ENCODE measurements around the gene SAAL1.

- TF ChIP-seq POLR2AphosphoS5 (IDR thresholded peaks at IDR 0.05) (no peak), POLR2A (IDR thresholded peaks at IDR 0.05; ENCODE audit: low read depth) (no peak), CTCF (IDR thresholded peaks at IDR 0.05) (no peak)
These were observed 40.0 kb upstream of the SAAL1 start for GRCh38 chr11:18145837-18146236.
